ENCODE measurements around the gene KISS1R.

KISS1R gene

DNA sequence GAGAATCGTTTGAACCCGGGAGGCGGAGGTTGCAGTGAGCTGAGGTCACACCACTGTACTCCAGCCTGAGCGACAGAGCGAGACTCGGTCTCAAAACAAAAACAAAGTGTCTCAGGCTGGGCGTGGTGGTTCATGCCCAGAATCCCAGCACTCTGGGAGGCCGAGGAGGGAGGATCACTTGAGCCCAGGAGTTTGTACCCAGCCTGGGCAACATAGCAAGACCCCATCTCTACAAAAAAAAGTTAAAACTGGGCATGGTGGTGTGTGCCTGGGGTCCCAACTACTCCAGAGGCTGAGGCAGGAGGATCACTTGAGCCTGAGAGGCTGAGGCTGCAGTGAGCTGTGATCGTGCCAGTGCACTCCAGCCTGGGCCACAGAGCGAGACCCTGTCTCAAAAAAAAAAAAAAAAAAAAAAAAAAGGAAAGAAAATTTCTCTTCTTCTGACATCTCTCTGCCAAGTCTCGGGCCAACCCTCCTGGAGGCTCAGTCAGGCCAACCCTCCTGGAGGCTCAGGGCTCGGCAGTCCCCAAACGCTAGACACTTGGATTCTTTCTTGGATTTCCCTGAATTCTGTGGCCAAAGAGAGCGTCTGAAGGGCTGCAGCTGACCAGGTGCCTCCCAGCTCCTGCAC lies 35.0 kb downstream of the KISS1R start:
- TF ChIP-seq, protein P1, sequence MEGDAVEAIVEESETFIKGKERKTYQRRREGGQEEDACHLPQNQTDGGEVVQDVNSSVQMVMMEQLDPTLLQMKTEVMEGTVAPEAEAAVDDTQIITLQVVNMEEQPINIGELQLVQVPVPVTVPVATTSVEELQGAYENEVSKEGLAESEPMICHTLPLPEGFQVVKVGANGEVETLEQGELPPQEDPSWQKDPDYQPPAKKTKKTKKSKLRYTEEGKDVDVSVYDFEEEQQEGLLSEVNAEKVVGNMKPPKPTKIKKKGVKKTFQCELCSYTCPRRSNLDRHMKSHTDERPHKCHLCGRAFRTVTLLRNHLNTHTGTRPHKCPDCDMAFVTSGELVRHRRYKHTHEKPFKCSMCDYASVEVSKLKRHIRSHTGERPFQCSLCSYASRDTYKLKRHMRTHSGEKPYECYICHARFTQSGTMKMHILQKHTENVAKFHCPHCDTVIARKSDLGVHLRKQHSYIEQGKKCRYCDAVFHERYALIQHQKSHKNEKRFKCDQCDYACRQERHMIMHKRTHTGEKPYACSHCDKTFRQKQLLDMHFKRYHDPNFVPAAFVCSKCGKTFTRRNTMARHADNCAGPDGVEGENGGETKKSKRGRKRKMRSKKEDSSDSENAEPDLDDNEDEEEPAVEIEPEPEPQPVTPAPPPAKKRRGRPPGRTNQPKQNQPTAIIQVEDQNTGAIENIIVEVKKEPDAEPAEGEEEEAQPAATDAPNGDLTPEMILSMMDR (IDR thresholded peaks at IDR 0.05; ENCODE audit: low read depth, low read length, missing control alignments) = no peak
- H3K4me3 ChIP-seq (replicated peaks; ENCODE audit: low read depth, low read length) = no peak overlapping the region
- DNase-seq (ENCODE audit: extremely low read depth, low read depth) = no peak

DNA sequence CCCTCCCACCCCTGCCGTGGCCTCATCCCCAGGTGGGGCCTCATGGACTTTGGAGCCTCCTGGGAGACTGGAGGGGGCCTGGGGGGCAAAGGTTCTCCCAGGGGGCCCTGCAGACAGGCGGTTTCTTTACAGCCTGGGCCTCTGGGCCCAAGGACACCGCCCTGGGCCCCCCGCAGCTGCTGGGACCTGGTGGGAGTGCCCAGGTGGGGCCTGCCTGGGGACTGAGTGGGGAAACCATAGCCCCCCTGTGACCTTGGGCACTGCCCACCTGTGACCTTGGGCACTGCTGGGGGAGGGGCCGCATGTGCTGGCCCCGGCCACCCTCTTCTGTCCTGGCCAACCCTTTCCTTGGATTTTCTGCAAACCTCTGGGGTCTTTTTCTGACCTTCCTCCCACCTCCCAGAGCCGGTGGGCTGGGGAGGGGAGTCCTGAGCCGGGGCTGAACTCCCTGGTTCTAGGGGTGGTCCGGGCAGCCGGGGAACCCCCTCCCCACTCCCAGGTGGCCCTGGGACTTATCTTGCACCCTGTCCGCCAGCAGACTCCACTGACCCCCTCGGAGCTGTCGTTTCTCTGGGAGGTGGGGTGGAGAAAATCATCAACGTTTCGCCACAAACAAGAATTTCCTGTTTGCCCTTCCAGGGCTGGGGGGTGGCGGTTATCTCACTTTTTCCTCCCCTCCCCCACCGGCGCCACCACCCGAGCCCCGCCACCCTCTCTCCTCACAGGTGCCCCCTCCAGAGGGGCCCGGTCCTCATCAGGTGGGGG lies 35.7 kb downstream of the KISS1R start:
- TF ChIP-seq, protein P1 (IDR thresholded peaks at IDR 0.05; ENCODE audit: low read depth, low read length, missing control alignments) = no peak
- DNase-seq (ENCODE audit: extremely low read depth, low read depth) = no peak
- no peak overlapping the region for H3K4me3 ChIP-seq (replicated peaks; ENCODE audit: low read depth, low read length)

DNA sequence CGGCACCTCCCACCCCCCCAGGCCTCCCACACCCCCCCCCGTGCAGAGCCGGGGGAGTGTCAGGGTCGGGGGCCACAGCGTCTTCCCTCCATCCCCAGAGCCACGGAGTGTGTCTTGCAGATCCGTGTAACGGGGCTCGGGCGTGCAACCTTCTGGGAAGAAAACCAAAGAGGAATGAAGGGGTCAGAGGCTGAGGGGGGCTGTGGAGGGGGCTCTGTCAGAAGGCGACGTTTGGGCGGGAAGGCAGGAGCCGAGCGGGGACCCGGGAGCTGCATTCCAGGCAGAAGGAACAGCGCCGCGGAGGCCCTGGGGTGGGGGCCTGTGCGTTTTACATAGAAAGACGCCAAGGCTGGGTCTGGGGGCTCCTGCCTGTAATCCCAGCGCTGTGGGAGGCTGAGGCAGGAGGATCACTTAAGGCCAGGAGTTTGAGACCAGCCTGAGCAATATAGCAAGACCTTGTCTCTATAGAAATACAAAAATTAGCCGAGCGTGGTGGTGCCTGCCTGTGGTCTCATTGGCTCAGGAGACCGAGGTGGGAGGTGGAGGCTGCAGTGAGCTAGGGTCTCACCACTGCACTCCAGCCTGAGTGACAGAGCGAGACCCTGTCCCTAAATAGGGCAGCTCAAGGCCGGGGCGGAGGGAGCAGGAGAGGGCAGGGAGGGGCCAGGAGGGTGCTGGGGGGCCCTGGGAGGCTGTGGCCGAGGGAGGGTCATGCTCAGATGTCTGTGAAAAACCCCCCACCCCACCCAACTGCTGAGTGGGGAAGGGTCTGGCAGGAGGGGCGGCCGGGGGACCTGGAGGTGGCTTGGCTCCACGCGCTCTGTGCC lies 36.5 kb downstream of the KISS1R start:
- no peak for DNase-seq (ENCODE audit: extremely low read depth, low read depth)
- TF ChIP-seq, protein P1 (IDR thresholded peaks at IDR 0.05; ENCODE audit: low read depth, low read length, missing control alignments) = no peak
- H3K4me3 ChIP-seq (replicated peaks; ENCODE audit: low read depth, low read length) = no peak overlapping the region

DNA sequence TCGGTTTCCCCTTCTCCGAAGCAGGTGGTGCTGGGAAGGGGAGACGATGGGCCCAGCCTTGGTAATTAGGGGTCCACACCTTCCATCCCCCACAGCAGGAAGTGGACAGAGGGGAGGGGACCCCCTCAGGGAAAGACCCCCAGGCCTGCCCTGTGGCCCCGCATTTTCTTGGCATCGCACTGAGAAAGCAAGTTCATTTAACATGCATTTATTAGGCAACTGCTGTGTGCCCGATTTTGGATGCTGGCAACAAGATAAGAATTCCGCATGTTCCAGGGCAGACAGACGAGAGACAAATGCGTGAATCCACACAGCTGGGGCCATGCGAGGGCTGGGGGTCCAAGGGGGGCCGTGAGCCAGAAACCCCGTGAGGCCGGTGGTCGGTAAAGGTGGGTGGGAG lies 37.1 kb downstream of the KISS1R start:
- TF ChIP-seq, protein P1 (IDR thresholded peaks at IDR 0.05; ENCODE audit: low read depth, low read length, missing control alignments) = no peak
- DNase-seq (ENCODE audit: extremely low read depth, low read depth) = no peak
- no peak overlapping the region for H3K4me3 ChIP-seq (replicated peaks; ENCODE audit: low read depth, low read length)

DNA sequence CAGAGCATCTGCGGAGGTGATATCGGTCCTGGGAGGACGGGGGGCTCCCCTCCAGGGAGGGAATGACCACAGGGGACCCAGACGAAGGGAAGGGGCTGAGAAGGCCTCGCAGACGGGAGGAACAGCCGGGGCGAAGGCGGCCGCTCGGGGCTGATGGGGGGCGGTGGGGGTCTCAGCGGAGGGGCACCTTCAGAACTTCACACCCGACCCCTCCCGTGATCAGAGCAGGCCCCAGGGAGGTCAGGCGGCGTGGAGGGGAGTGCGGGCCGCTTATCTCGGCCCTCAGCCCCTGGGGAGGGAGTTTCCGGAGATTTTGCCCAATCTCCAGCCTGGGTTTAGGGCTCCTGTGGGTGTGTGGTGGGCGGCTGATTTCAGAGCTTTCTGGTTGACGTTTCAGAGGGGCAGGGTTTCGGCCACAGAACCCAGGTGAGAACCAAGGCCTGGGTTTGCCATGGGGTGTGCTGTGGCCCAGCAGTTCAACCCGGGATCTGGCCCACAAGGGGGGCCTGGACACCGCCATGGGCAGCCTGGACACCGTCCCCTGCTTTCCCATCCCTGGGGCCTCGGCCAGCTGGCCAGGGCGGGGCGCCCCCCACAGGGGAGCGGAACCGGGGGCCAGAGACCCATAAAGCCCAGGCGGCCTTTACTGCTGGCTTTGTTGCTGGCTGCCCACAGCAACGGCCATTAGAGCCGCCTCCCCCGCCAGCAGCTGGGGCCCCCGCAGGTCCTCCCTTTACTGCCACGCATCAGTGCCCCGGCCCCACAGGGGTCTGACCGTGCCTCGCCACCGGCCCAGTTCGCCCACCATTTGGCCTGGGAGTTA lies 37.8 kb downstream of the KISS1R start:
- TF ChIP-seq, protein P1 (IDR thresholded peaks at IDR 0.05; ENCODE audit: low read depth, low read length, missing control alignments) = no peak
- H3K4me3 ChIP-seq (replicated peaks; ENCODE audit: low read depth, low read length) = no peak overlapping the region
- DNase-seq (ENCODE audit: extremely low read depth, low read depth) = no peak
